T-cell (primary cell): Measurements from ENCODE around the gene PICK1. TPM values are rescaled to one million over a fixed set of nuclear protein-coding genes. Genes with fewer than 3 reads are reported as not detected.

Experiments used
- ATAC-seq, 4 experiments: fragments of 200-7000 bp in 3 of 4; fragments of 150-1000 bp in 1 of 4; cut with Tn5 transposase; replicated peaks in 1 of 4; 1 replicate in 3 of 4; 2 replicates in 1 of 4; pipeline ENCODE4 v1.10.0; 2021; ENCODE audit warnings: moderate library complexity in 3 of 4, mild to moderate bottlenecking in 2 of 4, moderate number of reproducible peaks in 1 of 4
- CTCF ChIA-PET, 2 donors: fragments of 300-600 bp; sonication (Branson Sonifier 250); formaldehyde crosslinking; loops; one replicate each; lab custom pipeline; 2022; ENCODE audit warnings: antibody characterized with exemption in 2 of 2; lab: Charles Lee
- POLR2A ChIA-PET, 2 donors: fragments of 300-600 bp; sonication (Branson Sonifier 250); formaldehyde crosslinking; loops; one replicate each; lab custom pipeline; 2022; ENCODE audit warnings: antibody characterized with exemption in 2 of 2; lab: Charles Lee
- DNase-seq, 35 experiments: peaks; one replicate each; pipeline versions ENCODE4 v3.0.0 to v3.0.0-alpha.2; 2013 to 2023
- H3K27ac ChIP-seq: one replicate; pipeline ENCODE4 v1.5.1; 2013; ENCODE audit warnings: low read length
- H3K27me3 ChIP-seq, 2 experiments: replicated peaks in 1 of 2; 1 replicate in 1 of 2; 2 replicates in 1 of 2; pipeline versions ENCODE4 v1.6.1 to v1.7.0; 2013; ENCODE audit warnings: low read length in 1 of 2, mixed read lengths in 1 of 2; ENCODE audit not compliant: control insufficient read depth in 2 of 2, insufficient read depth in 2 of 2; ENCODE audit errors: extremely low read depth in 1 of 2
- H3K36me3 ChIP-seq, 2 donors: 1 replicate in 1 of 2; 2 replicates in 1 of 2; pipeline versions ENCODE4 v1.6.1 to v1.7.0; 2013; ENCODE audit warnings: low read length in 1 of 2; ENCODE audit not compliant: control insufficient read depth in 2 of 2, insufficient read depth in 1 of 2; ENCODE audit errors: extremely low read depth in 1 of 2
- H3K4me1 ChIP-seq, 2 experiments: 1 replicate in 1 of 2; 2 replicates in 1 of 2; pipeline versions ENCODE4 v1.6.1 to v1.7.0; 2013; ENCODE audit warnings: low read length in 2 of 2, mixed read lengths in 1 of 2; ENCODE audit not compliant: insufficient read depth in 2 of 2, control insufficient read depth in 1 of 2; ENCODE audit errors: extremely low read depth in 1 of 2
- H3K4me3 ChIP-seq, 2 donors: 1 replicate in 1 of 2; 2 replicates in 1 of 2; pipeline versions ENCODE4 v1.5.1 to v1.7.0; 2013; ENCODE audit warnings: mild to moderate bottlenecking in 2 of 2, low read length in 1 of 2, moderate library complexity in 1 of 2; ENCODE audit not compliant: control insufficient read depth in 1 of 2; ENCODE audit errors: extremely low read depth in 1 of 2
- H3K9me3 ChIP-seq: 2 replicates; pipeline ENCODE4 v1.7.0; 2013
- H3K27ac Mint-ChIP-seq, 2 donors: one replicate each; pipeline ENCODE4 v1.8.0; 2020 to 2021; ENCODE audit warnings: mild to moderate bottlenecking in 2 of 2, mixed read lengths in 2 of 2
- H3K27me3 Mint-ChIP-seq, 2 donors: one replicate each; pipeline ENCODE4 v1.8.0; 2021 to 2022; ENCODE audit warnings: mixed read lengths in 2 of 2
- H3K36me3 Mint-ChIP-seq: one replicate; pipeline ENCODE4 v1.8.0; 2021; ENCODE audit warnings: mixed read lengths
- H3K4me1 Mint-ChIP-seq, 3 donors: one replicate each; pipeline ENCODE4 v1.8.0; 2020 to 2022; ENCODE audit warnings: mixed read lengths in 3 of 3, mild to moderate bottlenecking in 1 of 3
- H3K4me3 Mint-ChIP-seq, 3 donors: one replicate each; pipeline ENCODE4 v1.8.0; 2020 to 2022; ENCODE audit warnings: mild to moderate bottlenecking in 3 of 3, mixed read lengths in 3 of 3, moderate library complexity in 3 of 3
- H3K9me3 Mint-ChIP-seq, 3 donors: one replicate each; pipeline ENCODE4 v1.8.0; 2020 to 2022; ENCODE audit warnings: mixed read lengths in 3 of 3
- WGBS: methylation state at CpG from one replicate; pipeline ENCODE4 v1.1.5; 2013; ENCODE audit warnings: missing lambda C conversion rate; ENCODE audit not compliant: insufficient coverage; 5-methylcytosine and 5-hydroxymethylcytosine counted together
- total RNA-seq, 35 experiments: library from RNA in 6 of 35; stranded (reverse) in 6 of 35; fragments of 120-200 nt in 1 of 35; gene quantifications; one replicate each; pipeline versions ENCODE4 v1.2.1 to v1.2.4 and lab custom pipeline; 2013 to 2026

The PICK1 gene
- total RNA-seq, 5 donors from 2014 or later (not counting 1 experiment from before 2014, with no cell fraction given), result 26.4 to 32.0 (median 27.7) TPM

GRCh38 chr22:38103641-38104040 lies 46.4 kb downstream of the PICK1 start:
- ChIA-PET CTCF (interaction anchor here in 1 of 2 donors (0.6 kb wide), 1 partner anchor 55 kb away, joined by 4 read pairs; no protein-coding TSS in a partner anchor), POLR2A (interaction anchor here (0.6 to 0.7 kb wide), 2 partner anchors 492 to 1084 kb away, joined by 3 to 5 read pairs; partner anchors contain the start of gene TST (in 1 of the 2))
- H3K36me3 Mint-ChIP-seq, result peaks cover 5% of the 10 kb centered on the region
- H3K9me3 Mint-ChIP-seq, result no peaks in the 10 kb centered on the region
- DNase-seq (no peak), ATAC-seq (no peak)
- Histone ChIP-seq H3K27me3 (no peaks in the 10 kb centered on the region), H3K4me1 (peaks cover 0 to 10% of the 10 kb centered on the region in 2 experiments), H3K27ac (no peak overlapping the region), H3K4me3 (no peak overlapping the region), H3K36me3 (no peaks in the 10 kb centered on the region), H3K9me3 (no peaks in the 10 kb centered on the region)
- no peak overlapping the region for H3K27ac Mint-ChIP-seq
- H3K4me1 Mint-ChIP-seq, result peaks cover 10 to 14% (median 13%) of the 10 kb centered on the region in 3 donors
- 90% methylated on average over 2 of the region's 8 CpGs for WGBS
- no peak overlapping the region for H3K4me3 Mint-ChIP-seq
- no peaks in the 10 kb centered on the region for H3K27me3 Mint-ChIP-seq

- H3K4me3 ChIP-seq, result no peak overlapping the region
- Mint-ChIP-seq H3K4me1 (peaks cover 10 to 14% (median 13%) of the 10 kb centered on the region in 3 donors), H3K27me3 (no peaks in the 10 kb centered on the region), H3K9me3 (no peaks in the 10 kb centered on the region), H3K27ac (no peak overlapping the region), H3K4me3 (no peak overlapping the region), H3K36me3 (peaks cover 5% of the 10 kb centered on the region)
- H3K4me1 ChIP-seq, result peaks cover 0 to 10% of the 10 kb centered on the region in 2 experiments
- ChIA-PET POLR2A (interaction anchor here in 1 of 2 donors (0.6 kb wide), 1 partner anchor 493 kb away, joined by 3 read pairs; no protein-coding TSS in a partner anchor), CTCF (no interaction called here)
- no peaks in the 10 kb centered on the region for H3K9me3 ChIP-seq
- ATAC-seq, result no peak
- DNase-seq, result peak in 1 of 35 experiments; percentile 14
- no peak overlapping the region for H3K27ac ChIP-seq
- 78% methylated on average over 2 of the region's 6 CpGs for WGBS
- H3K27me3 ChIP-seq, result no peaks in the 10 kb centered on the region
- H3K36me3 ChIP-seq, result no peaks in the 10 kb centered on the region
Measured at GRCh38 chr22:38104084-38104483, 46.9 kb downstream of the PICK1 start.

- Histone ChIP-seq H3K27ac (no peak overlapping the region), H3K27me3 (no peaks in the 10 kb centered on the region), H3K9me3 (no peaks in the 10 kb centered on the region), H3K4me1 (peaks cover 0 to 10% of the 10 kb centered on the region in 2 experiments), H3K36me3 (peaks cover 1 to 3% of the 10 kb centered on the region in 2 donors), H3K4me3 (no peak overlapping the region)
- no peak for DNase-seq
- POLR2A ChIA-PET, result no interaction called here
- Mint-ChIP-seq H3K9me3 (no peaks in the 10 kb centered on the region), H3K4me1 (peaks cover 10 to 14% (median 11%) of the 10 kb centered on the region in 3 donors), H3K27ac (no peak overlapping the region), H3K27me3 (no peaks in the 10 kb centered on the region), H3K36me3 (peaks cover 5% of the 10 kb centered on the region), H3K4me3 (no peak overlapping the region)
- ATAC-seq, result no peak
- 85% methylated on average over 13 of the region's 17 CpGs for WGBS
- CTCF ChIA-PET, result interaction anchor here in 1 of 2 donors (0.6 kb wide), 1 partner anchor 161 kb away, joined by 3 read pairs; no protein-coding TSS in a partner anchor
Measured at GRCh38 chr22:38106814-38107578, 49.8 kb downstream of the PICK1 start.

- H3K27ac Mint-ChIP-seq, result no peak overlapping the region
- CTCF ChIA-PET, result no interaction called here
- H3K9me3 Mint-ChIP-seq, result no peaks in the 10 kb centered on the region
Measured at GRCh38 chr22:38107692-38108515, 50.7 kb downstream of the PICK1 start.

GRCh38 chr22:38108561-38109319 lies 51.5 kb downstream of the PICK1 start:
- peaks cover 5% of the 10 kb centered on the region for H3K36me3 Mint-ChIP-seq
- H3K9me3 ChIP-seq, result no peaks in the 10 kb centered on the region
- H3K4me3 Mint-ChIP-seq, result peak overlapping the region in 1 of 3 donors; percentile 19
- peak; percentile 22 to 67 (median 29) for ATAC-seq
- peak in 6 of 35 experiments; percentile 12 to 22 (median 13) for DNase-seq
- peaks cover 10 to 12% (median 11%) of the 10 kb centered on the region in 3 donors for H3K4me1 Mint-ChIP-seq
- POLR2A ChIA-PET, result no interaction called here
- H3K4me3 ChIP-seq, result no peak overlapping the region
- no peaks in the 10 kb centered on the region for H3K27me3 ChIP-seq
- H3K27me3 Mint-ChIP-seq, result no peaks in the 10 kb centered on the region
- no peak overlapping the region for H3K27ac ChIP-seq
- H3K27ac Mint-ChIP-seq, result no peak overlapping the region
- 94% methylated on average over 13 of the region's 15 CpGs for WGBS
- H3K9me3 Mint-ChIP-seq, result no peaks in the 10 kb centered on the region
- peaks cover 3 to 10% of the 10 kb centered on the region in 2 donors for H3K36me3 ChIP-seq
- CTCF ChIA-PET, result no interaction called here
- peaks cover 0 to 10% of the 10 kb centered on the region in 2 experiments for H3K4me1 ChIP-seq

More at GRCh38 chr22:38107692-38108515, 50.7 kb downstream of the PICK1 start:
- ATAC-seq (no peak), DNase-seq (no peak)
- H3K27me3 ChIP-seq, result no peaks in the 10 kb centered on the region
- no peaks in the 10 kb centered on the region for H3K9me3 ChIP-seq
- Mint-ChIP-seq H3K27me3 (no peaks in the 10 kb centered on the region), H3K36me3 (peaks cover 5% of the 10 kb centered on the region), H3K4me1 (peaks cover 10 to 14% (median 11%) of the 10 kb centered on the region in 3 donors), H3K4me3 (no peak overlapping the region)
- WGBS, result 97% methylated on average over 9 of the region's 17 CpGs
- peaks cover 3 to 5% of the 10 kb centered on the region in 2 donors for H3K36me3 ChIP-seq
- H3K27ac ChIP-seq, result no peak overlapping the region
- H3K4me1 ChIP-seq, result peaks cover 0 to 10% of the 10 kb centered on the region in 2 experiments
- H3K4me3 ChIP-seq, result no peak overlapping the region
- POLR2A ChIA-PET, result no interaction called here
